Liver (tissue), 9 donors: ENCODE data around the gene TRIM25. TPM values are rescaled to one million over a fixed set of nuclear protein-coding genes. Genes with fewer than 3 reads are reported as not detected.

Source experiments
- DNase-seq: peaks from one replicate; pipeline ENCODE4 v3.0.0-alpha.2; 2017; ENCODE audit warnings: low spot score
- H3K27ac ChIP-seq, 2 donors: one replicate each; pipeline ENCODE4 v1.7.0; 2013; ENCODE audit warnings: inconsistent platforms in 2 of 2, low read length in 2 of 2, control low read depth in 1 of 2, low read depth in 1 of 2, mild to moderate bottlenecking in 1 of 2
- H3K27me3 ChIP-seq, 4 donors: one replicate each; pipeline versions ENCODE4 v1.6.1 to v1.7.0; 2013; ENCODE audit warnings: low read length in 3 of 4, inconsistent platforms in 1 of 4, mild to moderate bottlenecking in 1 of 4, moderate library complexity in 1 of 4; ENCODE audit not compliant: control insufficient read depth in 4 of 4, insufficient read depth in 4 of 4
- H3K36me3 ChIP-seq, 4 donors: one replicate each; pipeline versions ENCODE4 v1.6.1 to v1.7.0; 2013; ENCODE audit warnings: low read length in 3 of 4, mild to moderate bottlenecking in 3 of 4, low read depth in 1 of 4, moderate library complexity in 1 of 4; ENCODE audit not compliant: control insufficient read depth in 4 of 4, insufficient read depth in 3 of 4
- H3K4me1 ChIP-seq, 4 donors: one replicate each; pipeline versions ENCODE4 v1.6.1 to v1.7.0; 2013; ENCODE audit warnings: low read length in 3 of 4, mild to moderate bottlenecking in 3 of 4, moderate library complexity in 1 of 4; ENCODE audit not compliant: control insufficient read depth in 4 of 4, insufficient read depth in 4 of 4
- H3K4me3 ChIP-seq, 3 donors: one replicate each; pipeline versions ENCODE4 v1.6.1 to v1.7.0; 2013; ENCODE audit warnings: low read length in 3 of 3, control low read depth in 1 of 3, low read depth in 1 of 3, mild to moderate bottlenecking in 1 of 3
- H3K9ac ChIP-seq, 2 donors: one replicate each; pipeline ENCODE4 v1.7.0; 2013; ENCODE audit warnings: low read length in 2 of 2, mild to moderate bottlenecking in 2 of 2, moderate library complexity in 2 of 2, control low read depth in 1 of 2, low read depth in 1 of 2
- H3K9me3 ChIP-seq, 4 donors: one replicate each; pipeline versions ENCODE4 v1.6.1 to v1.7.0; 2013; ENCODE audit warnings: low read length in 3 of 4; ENCODE audit not compliant: control insufficient read depth in 4 of 4
- ATF3 ChIP-seq: IDR thresholded peaks from 2 replicates; pipeline ENCODE4 v1.6.1; 2016; ENCODE audit warnings: antibody characterized with exemption
- FOXA2 ChIP-seq: IDR thresholded peaks from 2 replicates; pipeline ENCODE4 v1.6.1; 2016; ENCODE audit warnings: antibody characterized with exemption
- GABPA ChIP-seq, 2 donors: IDR thresholded peaks in 1 of 2; conservative IDR thresholded peaks in 1 of 2; 2 replicates each; pipeline ENCODE4 v1.6.1; 2016; ENCODE audit warnings: antibody characterized with exemption in 2 of 2, mild to moderate bottlenecking in 1 of 2, moderate library complexity in 1 of 2
- HNF4A ChIP-seq, 2 donors: conservative IDR thresholded peaks; 2 replicates each; pipeline ENCODE4 v1.6.1; 2016; ENCODE audit warnings: antibody characterized with exemption in 2 of 2, mild to moderate bottlenecking in 2 of 2
- NR2F2 ChIP-seq: IDR thresholded peaks from 2 replicates; pipeline ENCODE4 v1.6.1; 2016; ENCODE audit warnings: antibody characterized with exemption
- REST ChIP-seq: IDR thresholded peaks from 2 replicates; pipeline ENCODE4 v1.6.1; 2016; ENCODE audit warnings: antibody characterized with exemption, mild to moderate bottlenecking
- RXRA ChIP-seq, 2 donors: IDR thresholded peaks; 2 replicates each; pipeline ENCODE4 v1.6.1; 2017 to 2018; ENCODE audit warnings: antibody characterized with exemption in 2 of 2, mild to moderate bottlenecking in 1 of 2
- TAF1 ChIP-seq: conservative IDR thresholded peaks from 2 replicates; pipeline ENCODE4 v1.6.1; 2016; ENCODE audit warnings: antibody characterized with exemption, mild to moderate bottlenecking
- ZBTB33 ChIP-seq: IDR thresholded peaks from 2 replicates; pipeline ENCODE4 v1.6.1; 2016; ENCODE audit warnings: antibody characterized with exemption
- WGBS: extraction: QIAGEN DNeasy Blood & Tissue Kit; methylation state at CpG from one replicate; pipeline ENCODE4 v1.1.7; 2013; 5-methylcytosine and 5-hydroxymethylcytosine counted together
- polyA plus RNA-seq, 2 donors: library from polyadenylated mRNA; stranded (reverse) in 1 of 2; unstranded in 1 of 2; fragments of 200-250 nt in 1 of 2; fragments of >200 nt in 1 of 2; fragmentation: Nextera tagmentation in 1 of 2; extraction: Ambion mirVana in 1 of 2; gene quantifications; one replicate each; pipeline versions ENCODE4 v1.2.1 to v1.2.3, GENCODE V29; 2013 to 2015
- total RNA-seq, 2 donors: library from RNA; depleted of rRNA; stranded (reverse); fragments of >200 nt; gene quantifications; one replicate each; pipeline ENCODE4 v1.2.3, GENCODE V29; 2014
- donor health status: healthy.
- donor health status: healthy.
- donor health status: healthy.
- donor health status: healthy.
- donor health status: healthy.

Gene TRIM25
- total and polyA plus RNA-seq, 4 donors = 10.8 to 64.5 (median 15.6) TPM

- Histone ChIP-seq H3K27me3 (no peaks in the 10 kb centered on the region), H3K36me3 (peaks cover 0 to 1% (median 0%) of the 10 kb centered on the region in 4 donors), H3K4me1 (peaks cover 0 to 3% (median 3%) of the 10 kb centered on the region in 4 donors), H3K4me3 (no peak overlapping the region), H3K9ac (no peak overlapping the region), H3K9me3 (no peaks in the 10 kb centered on the region), H3K27ac (no peak overlapping the region)
- DNase-seq = no peak
- WGBS = 74% methylated on average over 7 of the region's 7 CpGs
- no peak for TF ChIP-seq ZBTB33
- no peak for TF ChIP-seq REST
- TF ChIP-seq NR2F2 = peak; percentile 8
Observed at GRCh38 chr17:56876766-56877179, 37.1 kb downstream of the TRIM25 start.

- no peak for TF ChIP-seq FOXA2
- WGBS = 89% methylated on average over 4 of the region's 4 CpGs
Observed at GRCh38 chr17:56870081-56870651, 43.7 kb downstream of the TRIM25 start.

GRCh38 chr17:56868716-56869115 is 45.1 kb downstream of the TRIM25 start:
- H3K4me1 ChIP-seq = peaks cover 1 to 14% (median 12%) of the 10 kb centered on the region in 4 donors
- no peaks in the 10 kb centered on the region for H3K9me3 ChIP-seq
- H3K27ac ChIP-seq = no peak overlapping the region
- DNase-seq = no peak
- no peaks in the 10 kb centered on the region for H3K36me3 ChIP-seq
- TF ChIP-seq RXRA (IDR thresholded peaks at IDR 0.05) = no peak
- no peak for TF ChIP-seq TAF1
- TF ChIP-seq HNF4A (conservative IDR thresholded peaks at IDR 0.05) = no peak
- no peak for TF ChIP-seq ATF3
- no peak for TF ChIP-seq ZBTB33
- TF ChIP-seq GABPA (IDR thresholded peaks at IDR 0.05 in 1 of 2, conservative IDR thresholded peaks at IDR 0.05 in 1 of 2) = no peak
- no peak overlapping the region for H3K9ac ChIP-seq
- H3K4me3 ChIP-seq = no peak overlapping the region
- 79% methylated on average over 3 of the region's 3 CpGs for WGBS
- H3K27me3 ChIP-seq = no peaks in the 10 kb centered on the region

More at GRCh38 chr17:56870081-56870651, 43.7 kb downstream of the TRIM25 start:
- DNase-seq = no peak
- Histone ChIP-seq H3K9me3 (no peaks in the 10 kb centered on the region), H3K4me1 (peaks cover 1 to 13% (median 9%) of the 10 kb centered on the region in 4 donors), H3K4me3 (no peak overlapping the region), H3K27me3 (no peaks in the 10 kb centered on the region), H3K9ac (no peak overlapping the region), H3K27ac (no peak overlapping the region), H3K36me3 (no peaks in the 10 kb centered on the region)
